ENCODE data around the gene ACSF3. TPM values are rescaled to one million over a fixed set of nuclear protein-coding genes. Genes with fewer than 3 reads are reported as not detected.
A peak's percentile ranks its signal among the peaks of the same experiment; 100 is the strongest.

The ACSF3 gene
- polyA plus RNA-seq, 3 donors: 24.4 to 31.2 (median 30.6) TPM

- DNase-seq (ENCODE audit: low read depth in 3 of 3, low spot score in 2 of 3): no peak
These were observed 76.9 kb downstream of the ACSF3 start for GRCh38 chr16:89170346-89171215.

GRCh38 chr16:89171216-89172170 lies 77.8 kb downstream of the ACSF3 start, which contains the start of gene CDH15:
TSS of gene CDH15 (plus strand) at chr16:89171748. CDS start at chr16:89171832, 84 bp downstream.
- peak; percentile 63 to 81 (median 76) for DNase-seq (ENCODE audit: low read depth in 3 of 3, low spot score in 2 of 3)

- DNase-seq (ENCODE audit: low read depth in 3 of 3, low spot score in 2 of 3): no peak
These were observed 78.5 kb downstream of the ACSF3 start for GRCh38 chr16:89172171-89172527.

- no peak for DNase-seq (ENCODE audit: low read depth in 3 of 3, low spot score in 2 of 3)
These were observed 79.0 kb downstream of the ACSF3 start for GRCh38 chr16:89172528-89173173.

- DNase-seq (ENCODE audit: low read depth in 3 of 3, low spot score in 2 of 3): no peak
These were observed 79.7 kb downstream of the ACSF3 start for GRCh38 chr16:89173174-89173921.

- no peak for DNase-seq (ENCODE audit: low read depth in 3 of 3, low spot score in 2 of 3)
These were observed 80.6 kb downstream of the ACSF3 start for GRCh38 chr16:89174055-89174827.

GRCh38 chr16:89174877-89175276 lies 81.2 kb downstream of the ACSF3 start:
- DNase-seq (ENCODE audit: low read depth in 3 of 3, low spot score in 2 of 3): no peak

GRCh38 chr16:89175280-89176146 lies 81.9 kb downstream of the ACSF3 start:
- DNase-seq (ENCODE audit: low read depth in 3 of 3, low spot score in 2 of 3): no peak

GRCh38 chr16:89176147-89176690 lies 82.6 kb downstream of the ACSF3 start:
- DNase-seq (ENCODE audit: low read depth in 3 of 3, low spot score in 2 of 3): no peak

GRCh38 chr16:89176717-89177116 lies 83.1 kb downstream of the ACSF3 start:
- no peak for DNase-seq (ENCODE audit: low read depth in 3 of 3, low spot score in 2 of 3)

GRCh38 chr16:89177501-89177900 lies 83.8 kb downstream of the ACSF3 start:
- DNase-seq (ENCODE audit: low read depth in 3 of 3, low spot score in 2 of 3): no peak

GRCh38 chr16:89178453-89179147 lies 84.9 kb downstream of the ACSF3 start:
- no peak for DNase-seq (ENCODE audit: low read depth in 3 of 3, low spot score in 2 of 3)

- DNase-seq (ENCODE audit: low read depth in 3 of 3, low spot score in 2 of 3): no peak
These were observed 85.5 kb downstream of the ACSF3 start for GRCh38 chr16:89179148-89179484.

GRCh38 chr16:89179656-89180315 lies 86.1 kb downstream of the ACSF3 start:
- DNase-seq (ENCODE audit: low read depth in 3 of 3, low spot score in 2 of 3): no peak

GRCh38 chr16:89183463-89183862 lies 89.8 kb downstream of the ACSF3 start:
- no peak for DNase-seq (ENCODE audit: low read depth in 3 of 3, low spot score in 2 of 3)

GRCh38 chr16:89183975-89184676 lies 90.5 kb downstream of the ACSF3 start:
- no peak for DNase-seq (ENCODE audit: low read depth in 3 of 3, low spot score in 2 of 3)

- DNase-seq (ENCODE audit: low read depth in 3 of 3, low spot score in 2 of 3): no peak
These were observed 91.0 kb downstream of the ACSF3 start for GRCh38 chr16:89184677-89184932.
